CD4-positive, alpha-beta T cell treated with Interleukin-6 at 100 ng/mL for 8 hours (primary cell): Measurements from ENCODE around the gene ZEB2.

Source experiments
- DNase-seq: peaks from one replicate; pipeline ENCODE4 v3.0.0-alpha.2; 2020; ENCODE audit warnings: mixed read lengths, low spot score

Gene ZEB2

GRCh38 chr2:144470334-144470733 is 49.6 kb downstream of the ZEB2 start:
- DNase-seq, result no peak

GRCh38 chr2:144469798-144470197 is 50.1 kb downstream of the ZEB2 start:
- DNase-seq, result no peak

- no peak for DNase-seq
Measured at GRCh38 chr2:144468823-144469595, 50.9 kb downstream of the ZEB2 start.

- no peak for DNase-seq
Measured at GRCh38 chr2:144467502-144468137, 52.3 kb downstream of the ZEB2 start.

- no peak for DNase-seq
Measured at GRCh38 chr2:144466637-144467036, 53.3 kb downstream of the ZEB2 start.

- DNase-seq, result no peak
Measured at GRCh38 chr2:144465749-144466148, 54.2 kb downstream of the ZEB2 start.

- DNase-seq, result no peak
Measured at GRCh38 chr2:144464730-144465129, 55.2 kb downstream of the ZEB2 start.

- DNase-seq, result no peak
Measured at GRCh38 chr2:144463266-144463665, 56.7 kb downstream of the ZEB2 start.

GRCh38 chr2:144462266-144462665 is 57.7 kb downstream of the ZEB2 start:
- DNase-seq, result no peak

- DNase-seq, result no peak
Measured at GRCh38 chr2:144461308-144461766, 58.6 kb downstream of the ZEB2 start.

- no peak for DNase-seq
Measured at GRCh38 chr2:144460727-144461307, 59.1 kb downstream of the ZEB2 start.

GRCh38 chr2:144459937-144460336 is 60.0 kb downstream of the ZEB2 start:
- no peak for DNase-seq

GRCh38 chr2:144459286-144459685 is 60.6 kb downstream of the ZEB2 start:
- DNase-seq, result no peak

GRCh38 chr2:144458541-144458940 is 61.4 kb downstream of the ZEB2 start:
- DNase-seq, result no peak

- DNase-seq, result no peak
Measured at GRCh38 chr2:144456680-144457079, 63.2 kb downstream of the ZEB2 start.

- no peak for DNase-seq
Measured at GRCh38 chr2:144455987-144456386, 63.9 kb downstream of the ZEB2 start.

GRCh38 chr2:144454466-144455287 is 65.2 kb downstream of the ZEB2 start:
- DNase-seq, result no peak

- DNase-seq, result no peak
Measured at GRCh38 chr2:144453486-144454158, 66.3 kb downstream of the ZEB2 start.

- no peak for DNase-seq
Measured at GRCh38 chr2:144452989-144453336, 67.0 kb downstream of the ZEB2 start.

GRCh38 chr2:144452169-144452988 is 67.5 kb downstream of the ZEB2 start:
- no peak for DNase-seq

- no peak for DNase-seq
Measured at GRCh38 chr2:144451443-144451842, 68.5 kb downstream of the ZEB2 start.
